NT2/D1 (cell line): Measurements from ENCODE around the gene DUSP7.

ENCODE experiments used
- DNase-seq: peaks from one replicate; pipeline ENCODE4 v3.0.0-alpha.2; 2011; ENCODE audit warnings: low read depth, low spot score
- H3K27me3 ChIP-seq: 2 replicates; pipeline ENCODE4 v1.6.0; 2011; ENCODE audit warnings: mild to moderate bottlenecking; ENCODE audit not compliant: insufficient read length, insufficient read depth
- H3K36me3 ChIP-seq: 2 replicates; pipeline ENCODE4 v1.6.1; 2011; ENCODE audit warnings: mild to moderate bottlenecking, low read length, mixed read lengths; ENCODE audit not compliant: insufficient read depth, insufficient read length
- H3K4me1 ChIP-seq: 2 replicates; pipeline ENCODE4 v1.5.1; 2011; ENCODE audit not compliant: insufficient read depth, insufficient read length
- H3K4me3 ChIP-seq: 2 replicates; pipeline ENCODE4 v1.5.1; 2011; ENCODE audit warnings: low read depth; ENCODE audit not compliant: insufficient read length
- H3K9ac ChIP-seq: 2 replicates; pipeline ENCODE4 v1.6.0; 2011; ENCODE audit warnings: low read depth; ENCODE audit not compliant: insufficient read length
- H3K9me3 ChIP-seq: 2 replicates; pipeline ENCODE4 v1.5.1; 2011; ENCODE audit warnings: mild to moderate bottlenecking, low read length; ENCODE audit not compliant: insufficient read depth
- SUZ12 ChIP-seq: IDR thresholded peaks from 2 replicates; pipeline ENCODE4 v1.6.1; 2011; ENCODE audit not compliant: insufficient read length, insufficient read depth; ENCODE audit errors: extremely low read depth
- YY1 ChIP-seq: IDR thresholded peaks from 2 replicates; pipeline ENCODE4 v1.6.1; 2011; ENCODE audit not compliant: insufficient read length, insufficient read depth
- ZNF274 ChIP-seq: IDR thresholded peaks from 2 replicates; pipeline ENCODE4 v1.6.1; 2011; ENCODE audit warnings: mild to moderate bottlenecking, low read depth, low read length

DUSP7 gene

DNA sequence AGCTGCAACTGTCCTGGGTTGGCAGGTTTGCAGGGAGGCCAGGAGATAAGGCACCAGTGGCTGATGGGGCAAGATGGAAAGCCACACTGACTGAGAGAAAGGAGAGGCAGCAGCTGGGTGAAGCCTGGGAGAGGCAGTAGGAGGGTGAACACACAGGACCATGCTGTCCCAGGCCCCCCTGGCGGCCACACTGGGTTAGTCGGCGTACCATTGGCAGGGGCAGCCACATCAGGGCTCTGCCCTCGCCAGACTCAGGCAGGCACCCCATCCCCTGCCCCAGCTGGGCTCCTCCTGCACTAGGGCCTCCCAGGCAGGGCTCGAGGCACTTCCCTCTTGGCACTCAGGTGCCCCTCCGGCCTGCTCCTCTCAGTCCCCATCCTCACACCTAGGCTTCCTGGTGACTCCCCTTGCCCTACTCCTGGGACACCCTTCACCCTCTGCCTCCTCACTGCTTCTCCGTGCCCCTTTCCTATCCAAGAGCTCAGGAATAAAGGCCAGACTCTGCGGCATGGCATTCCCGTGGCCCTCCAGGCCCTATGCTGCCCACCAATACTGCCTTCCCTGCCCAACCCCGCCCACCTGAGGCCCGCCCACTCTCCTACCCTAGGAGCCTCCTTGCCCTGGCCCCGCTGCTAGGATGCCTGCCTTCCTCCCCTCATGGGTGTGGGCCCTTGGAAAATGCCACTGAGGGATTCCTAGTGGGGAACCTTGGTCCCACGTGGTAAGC lies 28.7 kb upstream of the DUSP7 start:
- Histone ChIP-seq H3K9ac (no peak overlapping the region), H3K27me3 (no peaks in the 10 kb centered on the region), H3K4me1 (peaks cover 7% of the 10 kb centered on the region), H3K36me3 (peaks cover 14% of the 10 kb centered on the region), H3K9me3 (no peaks in the 10 kb centered on the region), H3K4me3 (no peak overlapping the region)
- DNase-seq, result no peak
- TF ChIP-seq YY1, result no peak
- no peak for TF ChIP-seq SUZ12
- TF ChIP-seq ZNF274, result no peak

DNA sequence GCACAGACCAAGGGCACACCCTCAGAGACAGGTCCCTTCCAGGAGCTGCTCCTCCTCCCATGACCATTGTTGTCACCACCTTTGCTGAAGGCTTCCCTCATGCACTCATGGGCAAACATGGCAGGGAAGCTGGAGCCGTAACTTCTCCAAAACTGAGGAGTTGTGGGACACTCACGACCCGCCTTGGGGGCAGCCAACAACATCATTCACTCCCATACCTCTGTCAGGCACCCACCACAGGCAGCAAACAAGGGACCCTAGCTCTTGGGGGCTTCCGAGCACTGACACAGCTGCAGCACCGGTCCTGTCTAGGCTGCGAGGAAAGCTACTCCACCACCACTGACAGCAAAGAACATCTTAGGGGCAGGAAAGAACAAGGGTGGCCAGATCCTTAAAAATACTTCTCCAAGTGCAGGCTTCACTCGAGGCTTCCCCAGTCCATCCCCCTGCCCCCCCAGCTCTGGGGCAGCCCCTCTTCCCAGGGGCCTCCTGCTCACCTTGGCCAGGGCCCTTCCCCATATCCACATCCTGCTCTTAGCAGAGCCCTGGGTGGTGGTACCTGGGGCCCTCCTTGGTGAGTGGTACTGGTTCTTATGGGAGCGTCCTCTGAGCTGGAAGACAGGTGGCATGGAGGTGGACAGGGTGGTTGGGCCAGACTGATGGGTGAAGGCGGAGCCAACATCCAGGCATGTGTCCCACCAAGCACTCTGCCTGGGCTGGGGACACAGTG lies 28.0 kb upstream of the DUSP7 start:
- H3K36me3 ChIP-seq, result peaks cover 14% of the 10 kb centered on the region
- H3K9me3 ChIP-seq, result no peaks in the 10 kb centered on the region
- H3K27me3 ChIP-seq, result no peaks in the 10 kb centered on the region
- TF ChIP-seq ZNF274 (no peak), SUZ12 (no peak), YY1 (no peak)
- no peak overlapping the region for H3K9ac ChIP-seq
- no peak for DNase-seq
- peaks cover 2% of the 10 kb centered on the region for H3K4me1 ChIP-seq
- H3K4me3 ChIP-seq, result no peak overlapping the region

DNA sequence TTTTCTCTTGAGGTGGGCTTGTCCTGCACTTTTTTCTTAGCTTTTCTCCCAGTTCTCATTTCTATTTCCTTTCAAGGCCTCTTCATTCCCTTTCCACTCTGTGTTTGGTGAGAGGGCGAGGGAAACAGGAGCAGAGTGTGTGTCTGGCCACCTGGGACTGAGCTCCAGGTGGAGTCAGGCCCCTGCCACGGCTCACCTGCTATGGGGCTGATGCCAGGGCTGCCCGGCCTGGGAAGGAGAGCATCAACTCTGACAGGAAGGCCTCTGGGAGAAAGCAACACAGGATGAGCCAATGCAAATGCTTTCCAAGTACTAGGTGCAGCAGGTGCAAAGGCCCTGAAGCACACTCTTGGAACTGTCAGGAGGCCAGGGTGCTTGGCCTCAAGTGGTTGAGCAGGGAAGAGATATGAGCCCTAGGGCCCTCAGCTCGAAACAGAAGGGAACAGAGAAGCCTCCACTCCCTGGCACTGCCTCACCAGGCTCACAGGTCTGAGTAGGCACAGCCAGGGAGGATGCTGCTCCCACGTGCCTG lies 27.3 kb upstream of the DUSP7 start:
- peaks cover 6% of the 10 kb centered on the region for H3K4me1 ChIP-seq
- H3K36me3 ChIP-seq, result peaks cover 18% of the 10 kb centered on the region
- no peak overlapping the region for H3K9ac ChIP-seq
- no peaks in the 10 kb centered on the region for H3K9me3 ChIP-seq
- DNase-seq, result no peak
- TF ChIP-seq ZNF274 (no peak), SUZ12 (no peak), YY1 (no peak)
- no peaks in the 10 kb centered on the region for H3K27me3 ChIP-seq
- H3K4me3 ChIP-seq, result no peak overlapping the region

DNA sequence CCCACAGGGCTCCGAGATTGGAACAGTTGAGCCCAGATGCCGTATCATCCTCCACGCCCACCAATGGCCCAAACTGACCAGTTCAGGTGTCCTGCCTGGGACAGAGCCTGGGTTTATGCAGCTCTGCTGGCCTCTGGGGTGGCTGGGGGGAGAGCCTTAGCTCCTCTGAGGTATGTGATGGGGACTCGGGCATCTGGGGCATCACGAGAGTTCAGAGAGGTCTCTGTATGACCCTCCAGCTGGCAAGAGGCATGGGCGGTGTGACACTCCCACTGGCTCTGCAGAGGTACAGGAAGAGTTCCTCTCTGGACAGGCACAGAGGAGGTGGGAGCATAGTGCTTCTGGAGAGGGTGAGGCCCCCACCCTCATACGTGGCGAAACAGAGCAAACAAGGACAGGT lies 26.6 kb upstream of the DUSP7 start:
- peaks cover 18% of the 10 kb centered on the region for H3K36me3 ChIP-seq
- DNase-seq, result no peak
- peaks cover 7% of the 10 kb centered on the region for H3K4me1 ChIP-seq
- H3K4me3 ChIP-seq, result no peak overlapping the region
- H3K9me3 ChIP-seq, result no peaks in the 10 kb centered on the region
- no peaks in the 10 kb centered on the region for H3K27me3 ChIP-seq
- H3K9ac ChIP-seq, result no peak overlapping the region
- TF ChIP-seq SUZ12 (no peak), YY1 (no peak), ZNF274 (no peak)

DNA sequence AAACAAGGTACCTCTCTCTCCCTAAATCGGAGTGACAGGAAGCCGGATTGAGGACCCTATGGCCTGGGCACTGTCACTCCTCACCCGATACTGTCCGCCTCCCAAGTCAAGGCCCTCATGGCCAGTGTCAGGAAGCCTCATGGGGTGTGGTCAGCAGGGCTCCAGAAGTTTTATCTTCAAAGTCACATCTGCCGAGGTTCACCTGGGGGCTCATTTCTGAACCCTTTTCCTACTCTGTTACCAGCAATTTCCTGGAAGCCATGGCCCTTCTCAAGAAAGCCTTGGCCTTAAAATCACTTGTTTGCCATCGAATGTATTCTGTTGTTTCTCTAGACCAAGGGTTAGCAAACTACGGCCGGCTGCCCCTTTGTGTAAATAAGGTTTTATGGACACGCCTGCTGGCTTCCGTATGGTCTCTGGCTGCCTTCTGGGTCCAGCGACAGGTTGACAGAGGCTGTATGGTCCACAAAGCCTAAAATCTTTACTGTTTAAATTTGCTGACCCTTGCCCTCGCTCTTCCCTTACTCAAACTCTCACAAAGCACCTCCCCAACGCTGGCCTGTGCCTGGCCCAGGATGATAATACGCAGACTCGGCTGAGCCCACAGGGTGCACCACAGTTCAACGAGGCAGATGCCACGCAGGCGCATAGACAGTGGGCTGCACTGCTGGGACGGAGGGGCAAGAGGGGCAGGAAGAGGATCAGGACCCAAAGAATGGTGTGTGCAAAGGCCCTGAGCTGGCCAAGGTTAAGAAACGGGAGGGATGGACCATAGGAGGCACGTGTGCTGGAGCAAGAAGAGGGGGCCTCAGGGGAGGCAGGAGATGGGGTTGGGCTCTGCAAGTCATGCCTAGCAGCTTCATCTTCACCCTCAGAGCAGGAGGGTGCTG lies 24.7 kb upstream of the DUSP7 start:
- no peaks in the 10 kb centered on the region for H3K27me3 ChIP-seq
- H3K4me3 ChIP-seq, result no peak overlapping the region
- TF ChIP-seq ZNF274, result no peak
- TF ChIP-seq SUZ12, result no peak
- TF ChIP-seq YY1, result no peak
- H3K9ac ChIP-seq, result no peak overlapping the region
- no peak for DNase-seq
- no peaks in the 10 kb centered on the region for H3K9me3 ChIP-seq
- peaks cover 10% of the 10 kb centered on the region for H3K4me1 ChIP-seq
- peaks cover 15% of the 10 kb centered on the region for H3K36me3 ChIP-seq

DNA sequence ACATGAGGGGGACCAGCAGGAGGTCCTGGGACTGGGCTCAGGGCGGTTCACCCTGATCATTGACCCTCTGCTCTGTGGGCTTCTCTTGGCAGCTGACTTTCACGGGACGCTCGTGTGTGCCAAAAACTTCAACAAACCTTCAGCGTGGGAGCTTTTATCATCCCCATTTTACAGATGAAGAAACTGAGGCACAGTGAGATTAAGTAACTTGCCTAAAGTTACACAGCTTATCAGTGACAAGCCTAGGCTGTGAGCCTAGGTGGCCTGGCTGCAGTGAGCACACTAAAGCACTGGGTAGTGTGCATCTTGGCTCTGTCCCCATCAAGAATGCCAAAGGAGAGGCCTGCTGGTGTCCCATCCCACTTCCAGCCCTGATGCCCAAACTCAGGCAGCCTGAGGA lies 23.6 kb upstream of the DUSP7 start:
- DNase-seq, result no peak
- no peak overlapping the region for H3K9ac ChIP-seq

More for the DNA sequence above, 23.6 kb upstream of the DUSP7 start:
- H3K9me3 ChIP-seq, result no peaks in the 10 kb centered on the region
- H3K4me1 ChIP-seq, result peaks cover 8% of the 10 kb centered on the region
- H3K4me3 ChIP-seq, result no peak overlapping the region
- no peaks in the 10 kb centered on the region for H3K27me3 ChIP-seq
- peaks cover 26% of the 10 kb centered on the region for H3K36me3 ChIP-seq
- TF ChIP-seq ZNF274 (no peak), SUZ12 (no peak), YY1 (no peak)
